B cell (primary cell): ENCODE measurements around the gene EHD2. TPM values are rescaled to one million over a fixed set of nuclear protein-coding genes. Genes with fewer than 3 reads are reported as not detected.
"Not testable (repeated sequence)": the region's sequence is repeated elsewhere in the genome, so short reads cannot be mapped to it uniquely, and the experiment has no call there.

Experiments used
- ATAC-seq: fragments of 200-7000 bp; cut with Tn5 transposase; one replicate; pipeline ENCODE4 v1.10.0; 2021; ENCODE audit warnings: low read depth, mild to moderate bottlenecking, moderate number of reproducible peaks, moderate library complexity
- CTCF ChIA-PET: fragments of 350-600 bp; sonication (Branson Sonifier 250); formaldehyde crosslinking; loops from one replicate; lab custom pipeline; 2021; ENCODE audit warnings: antibody characterized with exemption, inconsistent platforms; lab: Charles Lee
- POLR2A ChIA-PET: fragments of 350-600 bp; sonication (Branson Sonifier 250); formaldehyde crosslinking; loops from one replicate; lab custom pipeline; 2021; ENCODE audit warnings: antibody characterized with exemption; lab: Charles Lee
- DNase-seq: peaks from one replicate; pipeline ENCODE4 v3.0.0; 2013
- H2AFZ ChIP-seq: 2 replicates; pipeline ENCODE4 v1.6.1; 2012; ENCODE audit warnings: mild to moderate bottlenecking, low read depth, low read length; ENCODE audit not compliant: insufficient read depth, poor library complexity, severe bottlenecking
- H3K27ac ChIP-seq, 2 donors: 1 replicate in 1 of 2; 2 replicates in 1 of 2; pipeline ENCODE4 v1.5.1; 2012 to 2013; ENCODE audit warnings: low read length in 2 of 2, mild to moderate bottlenecking in 2 of 2, moderate library complexity in 1 of 2
- H3K27me3 ChIP-seq, 4 experiments: fragments of 200-600 bp in 1 of 4; sonication (generic) in 1 of 4; replicated peaks in 1 of 4; 1 replicate in 2 of 4; 2 replicates in 2 of 4; pipeline versions ENCODE4 v1.6.1 to v1.7.0; 2013 to 2016; ENCODE audit warnings: low read length in 3 of 4, mild to moderate bottlenecking in 2 of 4, mixed read lengths in 1 of 4, moderate library complexity in 1 of 4; ENCODE audit not compliant: insufficient read depth in 4 of 4, control insufficient read depth in 3 of 4; ENCODE audit errors: control extremely low read depth in 1 of 4
- H3K36me3 ChIP-seq, 2 experiments: replicated peaks in 1 of 2; 1 replicate in 1 of 2; 2 replicates in 1 of 2; pipeline versions ENCODE4 v1.6.1 to v1.7.1; 2013; ENCODE audit warnings: low read length in 1 of 2; ENCODE audit not compliant: insufficient read depth in 2 of 2, control insufficient read depth in 1 of 2; ENCODE audit errors: control extremely low read depth in 1 of 2, extremely low read depth in 1 of 2
- H3K4me1 ChIP-seq, 2 donors: fragments of 200-600 bp in 1 of 2; sonication (generic) in 1 of 2; 1 replicate in 1 of 2; 2 replicates in 1 of 2; pipeline versions ENCODE4 v1.5.1 to v1.6.1; 2013 to 2017; ENCODE audit warnings: low read length in 2 of 2; ENCODE audit not compliant: control insufficient read depth in 2 of 2, insufficient read depth in 2 of 2
- H3K4me2 ChIP-seq: replicated peaks from 2 replicates; pipeline ENCODE3; 2012; ENCODE audit warnings: mild to moderate bottlenecking, low read depth, low read length; ENCODE audit not compliant: poor library complexity, severe bottlenecking
- H3K4me3 ChIP-seq, 5 experiments: fragments of 200-600 bp in 1 of 5; sonication (generic) in 1 of 5; 1 replicate in 3 of 5; 2 replicates in 2 of 5; pipeline versions ENCODE4 v1.5.1 to v1.7.0; 2011 to 2016; ENCODE audit warnings: low read length in 4 of 5, mild to moderate bottlenecking in 4 of 5, low read depth in 2 of 5, control low read depth in 1 of 5, moderate library complexity in 1 of 5; ENCODE audit not compliant: insufficient read depth in 1 of 5; ENCODE audit errors: control extremely low read depth in 1 of 5, extremely low read depth in 1 of 5
- H3K79me2 ChIP-seq: fragments of 200-600 bp; sonication (generic); one replicate; pipeline ENCODE4 v1.6.0; 2016; ENCODE audit warnings: low read length; ENCODE audit not compliant: control insufficient read depth, insufficient read depth
- H3K9ac ChIP-seq: fragments of 200-600 bp; sonication (generic); 2 replicates; pipeline ENCODE4 v1.6.1; 2017; ENCODE audit warnings: mild to moderate bottlenecking, low read length, moderate library complexity
- H3K9me3 ChIP-seq, 3 donors: one replicate each; pipeline versions ENCODE4 v1.6.1 to v1.7.1; 2013; ENCODE audit warnings: low read length in 2 of 3; ENCODE audit not compliant: control insufficient read depth in 2 of 3, insufficient read depth in 1 of 3; ENCODE audit errors: control extremely low read depth in 1 of 3
- H4K20me1 ChIP-seq: 2 replicates; pipeline ENCODE4 v1.6.0; 2012; ENCODE audit warnings: mild to moderate bottlenecking, low read length; ENCODE audit not compliant: insufficient read depth, control insufficient read depth, poor library complexity, severe bottlenecking
- H3K27ac Mint-ChIP-seq: one replicate; pipeline ENCODE4 v1.8.0; 2021; ENCODE audit warnings: mixed read lengths
- H3K27me3 Mint-ChIP-seq: one replicate; pipeline ENCODE4 v1.8.0; 2021; ENCODE audit warnings: mixed read lengths
- H3K4me1 Mint-ChIP-seq: one replicate; pipeline ENCODE4 v1.8.0; 2021; ENCODE audit warnings: mixed read lengths
- H3K4me3 Mint-ChIP-seq: one replicate; pipeline ENCODE4 v1.8.0; 2021; ENCODE audit warnings: mixed read lengths
- H3K9me3 Mint-ChIP-seq: one replicate; pipeline ENCODE4 v1.8.0; 2022; ENCODE audit warnings: mixed read lengths; ENCODE audit not compliant: insufficient read depth
- EZH2 ChIP-seq: IDR thresholded peaks from 2 replicates; pipeline ENCODE4 v1.6.1; 2012; ENCODE audit warnings: borderline replicate concordance, low read depth, mild to moderate bottlenecking, moderate library complexity, low read length; ENCODE audit not compliant: insufficient read depth, poor library complexity, severe bottlenecking
- WGBS: methylation state at CpG from one replicate; pipeline ENCODE4 v1.1.5; 2013; ENCODE audit warnings: missing lambda C conversion rate; ENCODE audit not compliant: insufficient coverage; 5-methylcytosine and 5-hydroxymethylcytosine counted together
- intact Hi-C: fragments of 100-400 bp; cut with micrococcal nuclease; formaldehyde crosslinking; loops from one replicate; pipeline ENCODE4 v1.10.0; 2022
- polyA plus RNA-seq: library from polyadenylated mRNA; depleted of rRNA; stranded (reverse); fragments of >200 nt; gene quantifications from 2 replicates; pipeline ENCODE4 v1.2.3, GENCODE V29; 2012
- total RNA-seq, 2 donors: library from RNA; stranded (reverse); fragments of 120-200 nt in 1 of 2; gene quantifications; 1 replicate in 1 of 2; 2 replicates in 1 of 2; pipeline versions ENCODE4 v1.2.3 to v1.2.4, GENCODE V29; 2013 to 2022
- TF ChIP-seq, protein P1 (sequence below): fragments of 200-600 bp; IDR thresholded peaks from one replicate; pipeline ENCODE4 v1.8.0; 2022; ENCODE audit warnings: antibody characterized with exemption, mild to moderate bottlenecking

The EHD2 gene
- total and polyA plus RNA-seq, 2 donors (not counting 1 experiment from before 2014, with no cell fraction given): not detected

DNA sequence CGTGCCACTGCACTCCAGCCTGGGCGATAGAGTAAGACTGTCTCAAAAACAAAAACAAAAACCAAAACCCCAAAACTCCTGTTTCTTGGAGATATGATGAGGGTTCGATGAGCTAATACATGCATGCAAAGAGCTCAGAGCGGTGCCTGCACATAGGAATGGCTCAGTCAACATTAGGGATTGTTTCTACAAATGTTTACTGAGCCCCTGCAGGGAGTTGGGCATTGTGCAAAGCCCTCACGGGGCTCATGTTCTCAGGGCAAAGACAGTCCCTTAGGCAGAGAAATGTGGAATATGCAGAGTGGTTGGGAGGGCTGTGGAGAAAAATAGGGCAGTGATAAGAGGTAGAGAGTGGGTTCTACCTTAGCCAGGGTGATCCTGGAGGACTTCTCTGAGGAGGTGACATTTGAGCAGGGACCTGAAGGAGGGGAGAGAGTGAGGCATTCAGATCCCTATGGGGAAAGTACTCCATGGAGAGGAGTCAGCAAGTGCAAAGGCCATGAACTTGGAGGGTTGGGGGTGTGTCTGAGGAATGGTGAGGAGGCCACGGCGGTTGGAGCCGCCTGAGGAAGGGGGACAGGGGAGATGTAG lies 1.5 kb upstream of the EHD2 start:
- POLR2A ChIA-PET: no interaction called here
- H3K4me1 ChIP-seq: peaks cover 4 to 6% of the 10 kb centered on the region in 2 donors
- no peak overlapping the region for H3K4me3 ChIP-seq
- no peaks in the 10 kb centered on the region for H3K36me3 ChIP-seq
- no peak for DNase-seq
- Mint-ChIP-seq H3K4me1 (no peaks in the 10 kb centered on the region), H3K9me3 (no peaks in the 10 kb centered on the region), H3K27me3 (peaks cover 44% of the 10 kb centered on the region), H3K4me3 (no peak overlapping the region), H3K27ac (no peak overlapping the region)
- CTCF ChIA-PET: interaction anchor here (1.4 to 9.3 kb wide), 4 partner anchors 21 to 285 kb away, joined by 3 to 175 read pairs (median 6); no protein-coding TSS in a partner anchor
- WGBS: 92% methylated on average over 5 of the region's 8 CpGs
- peaks cover 0 to 30% (median 11%) of the 10 kb centered on the region in 4 experiments for H3K27me3 ChIP-seq
- H3K9me3 ChIP-seq: peaks cover 0 to 34% (median 5%) of the 10 kb centered on the region in 3 donors
- H3K9ac ChIP-seq: no peak overlapping the region
- no peak overlapping the region for H3K4me2 ChIP-seq
- TF ChIP-seq, protein P1, sequence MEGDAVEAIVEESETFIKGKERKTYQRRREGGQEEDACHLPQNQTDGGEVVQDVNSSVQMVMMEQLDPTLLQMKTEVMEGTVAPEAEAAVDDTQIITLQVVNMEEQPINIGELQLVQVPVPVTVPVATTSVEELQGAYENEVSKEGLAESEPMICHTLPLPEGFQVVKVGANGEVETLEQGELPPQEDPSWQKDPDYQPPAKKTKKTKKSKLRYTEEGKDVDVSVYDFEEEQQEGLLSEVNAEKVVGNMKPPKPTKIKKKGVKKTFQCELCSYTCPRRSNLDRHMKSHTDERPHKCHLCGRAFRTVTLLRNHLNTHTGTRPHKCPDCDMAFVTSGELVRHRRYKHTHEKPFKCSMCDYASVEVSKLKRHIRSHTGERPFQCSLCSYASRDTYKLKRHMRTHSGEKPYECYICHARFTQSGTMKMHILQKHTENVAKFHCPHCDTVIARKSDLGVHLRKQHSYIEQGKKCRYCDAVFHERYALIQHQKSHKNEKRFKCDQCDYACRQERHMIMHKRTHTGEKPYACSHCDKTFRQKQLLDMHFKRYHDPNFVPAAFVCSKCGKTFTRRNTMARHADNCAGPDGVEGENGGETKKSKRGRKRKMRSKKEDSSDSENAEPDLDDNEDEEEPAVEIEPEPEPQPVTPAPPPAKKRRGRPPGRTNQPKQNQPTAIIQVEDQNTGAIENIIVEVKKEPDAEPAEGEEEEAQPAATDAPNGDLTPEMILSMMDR: no peak
- no peak for TF ChIP-seq EZH2
- intact Hi-C loops: no loop called here
- no peak overlapping the region for H2AFZ ChIP-seq
- H4K20me1 ChIP-seq: no peaks in the 10 kb centered on the region
- no peak overlapping the region for H3K27ac ChIP-seq
- H3K79me2 ChIP-seq: no peaks in the 10 kb centered on the region
- no peak for ATAC-seq

- no peak overlapping the region for H3K4me3 Mint-ChIP-seq
- Histone ChIP-seq H3K4me2 (no peak overlapping the region), H3K9ac (no peak overlapping the region), H3K79me2 (no peaks in the 10 kb centered on the region), H3K27me3 (peaks cover 0 to 26% (median 8%) of the 10 kb centered on the region in 4 experiments), H3K36me3 (no peaks in the 10 kb centered on the region), H3K27ac (no peak overlapping the region), H3K9me3 (peaks cover 0 to 29% (median 5%) of the 10 kb centered on the region in 3 donors), H3K4me3 (no peak overlapping the region), H3K4me1 (peaks cover 4 to 6% of the 10 kb centered on the region in 2 donors), H2AFZ (no peak overlapping the region), H4K20me1 (no peaks in the 10 kb centered on the region)
- ChIA-PET CTCF (no interaction called here), POLR2A (no interaction called here)
- no peaks in the 10 kb centered on the region for H3K9me3 Mint-ChIP-seq
- ATAC-seq (no peak), DNase-seq (no peak)
- no peaks in the 10 kb centered on the region for H3K4me1 Mint-ChIP-seq
- intact Hi-C loops: no loop called here
- TF ChIP-seq, protein P1: no peak
- TF ChIP-seq EZH2: no peak
- H3K27me3 Mint-ChIP-seq: peaks cover 44% of the 10 kb centered on the region
- WGBS: 90% methylated on average over 2 of the region's 4 CpGs
- no peak overlapping the region for H3K27ac Mint-ChIP-seq
Measured at GRCh38 chr19:47714339-47714738, 1.1 kb downstream of the EHD2 start.

DNA sequence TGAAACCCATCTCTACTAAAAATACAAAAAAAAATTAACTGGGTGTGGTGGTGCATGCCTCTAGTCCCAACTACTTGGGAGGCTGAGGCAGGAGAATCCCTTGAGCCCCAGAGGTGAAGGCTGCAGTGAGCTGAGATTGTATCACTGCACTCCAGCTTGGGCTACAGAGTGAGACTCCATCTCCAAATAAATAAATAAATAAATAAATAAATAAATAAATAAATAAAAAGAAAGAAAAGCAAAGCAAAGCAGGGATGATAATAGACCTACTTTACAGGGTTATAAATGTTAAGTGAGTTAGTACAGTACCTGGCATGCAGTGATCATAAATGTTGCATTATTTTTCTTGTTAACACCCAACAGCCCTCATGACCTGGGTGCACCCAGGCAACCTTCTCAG lies 1.6 kb downstream of the EHD2 start:
- H4K20me1 ChIP-seq, DNase-seq, H3K9me3 Mint-ChIP-seq, CTCF ChIA-PET, H3K79me2 ChIP-seq, H3K4me1 ChIP-seq, H3K9ac ChIP-seq, ATAC-seq, H3K4me3 Mint-ChIP-seq, H2AFZ ChIP-seq, H3K36me3 ChIP-seq, H3K27ac Mint-ChIP-seq, H3K4me1 Mint-ChIP-seq, intact Hi-C loops, H3K4me2 ChIP-seq, H3K4me3 ChIP-seq, POLR2A ChIA-PET, H3K27ac ChIP-seq: not testable (repeated sequence)
- peaks cover 0 to 26% (median 8%) of the 10 kb centered on the region in 4 experiments for H3K27me3 ChIP-seq
- H3K27me3 Mint-ChIP-seq: peaks cover 45% of the 10 kb centered on the region
- peaks cover 0 to 29% (median 5%) of the 10 kb centered on the region in 3 donors for H3K9me3 ChIP-seq
